ENCODE results near the gene SMARCB1. TPM values are rescaled to one million over a fixed set of nuclear protein-coding genes. Genes with fewer than 3 reads are reported as not detected.

The SMARCB1 gene
- total RNA-seq, 1 experiment from 2014 or later = 136 TPM

DNA sequence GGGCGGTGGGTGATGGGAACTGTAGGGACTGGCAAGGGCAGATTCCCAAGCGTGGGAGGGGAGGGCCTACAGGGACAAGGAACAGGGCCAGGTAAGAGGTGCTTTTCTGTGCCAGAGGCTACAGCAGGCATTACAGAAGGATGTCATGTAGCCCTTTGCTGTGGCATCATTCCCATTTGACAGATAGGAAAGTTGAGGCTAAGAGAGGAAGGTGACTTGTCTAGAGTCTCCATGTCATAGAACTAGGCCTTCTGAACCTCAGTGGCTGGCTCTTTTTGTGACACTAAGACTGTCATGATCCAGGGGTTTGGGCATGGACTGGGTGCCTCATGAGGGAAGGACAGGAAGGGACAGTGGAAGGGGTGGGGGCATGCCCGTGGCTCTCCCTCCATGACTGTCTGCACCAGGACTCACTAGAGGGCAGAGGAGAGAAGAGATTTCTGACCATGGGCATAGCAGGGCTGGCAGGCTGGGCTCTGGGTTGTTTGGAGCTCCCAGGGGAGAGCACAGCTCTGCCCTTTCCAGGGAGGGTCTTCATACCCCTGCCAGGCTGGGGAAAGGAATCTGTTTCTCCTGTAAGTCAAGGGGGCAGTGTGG, 10.9 kb upstream of the SMARCB1 start:
- H3K18ac ChIP-seq (ENCODE audit: insufficient read length, low read depth, low read length) = no peak overlapping the region
- H4K8ac ChIP-seq (replicated peaks; ENCODE audit: insufficient read length, low read depth, low read length) = no peak overlapping the region
- no peak overlapping the region for H2BK20ac ChIP-seq (ENCODE audit: low read depth, low read length, poor library complexity, severe bottlenecking)
- H3K27ac ChIP-seq (ENCODE audit: insufficient read length, low read depth, low read length) = no peak overlapping the region
- no peak overlapping the region for H3K14ac ChIP-seq (ENCODE audit: insufficient read depth, low read length)
- H3K79me2 ChIP-seq (ENCODE audit: insufficient read depth, low read length) = no peaks in the 10 kb centered on the region
- H3K4me1 ChIP-seq (ENCODE audit: insufficient read depth, low read length) = no peaks in the 10 kb centered on the region; the same call in 1 of the 2 replicates
- no peaks in the 10 kb centered on the region for H3K9me3 Mint-ChIP-seq
- H3K4me1 Mint-ChIP-seq = peaks cover 14 to 30% of the 10 kb centered on the region in 2 experiments
- WGBS (ENCODE audit: extremely low coverage, insufficient read length, low lambda C conversion rate) = no CpG with 5 or more reads among the region's 3 CpGs
- no peak for DNase-seq
- H3K27me3 ChIP-seq (ENCODE audit: insufficient read depth, low read length) = peaks cover 9% of the 10 kb centered on the region; the same call in 1 of the 2 replicates
- no peak overlapping the region for H2AFZ ChIP-seq (ENCODE audit: low read length)
- no peak overlapping the region for H3K23ac ChIP-seq (ENCODE audit: insufficient read length, low read depth, low read length)
- H4K91ac ChIP-seq (ENCODE audit: insufficient read length, low read depth, low read length) = no peak overlapping the region
- H3K9ac ChIP-seq (ENCODE audit: extremely low read depth, insufficient read length, low read length) = no peak overlapping the region
- H2BK120ac ChIP-seq (ENCODE audit: low read depth, low read length, poor library complexity, severe bottlenecking) = no peak overlapping the region
- H3K4me2 ChIP-seq (ENCODE audit: insufficient read depth, insufficient read length, low read length) = no peak overlapping the region
- no peak overlapping the region for H3K4ac ChIP-seq (ENCODE audit: low read depth, low read length)
- H3K27ac Mint-ChIP-seq = no peak overlapping the region
- no peak overlapping the region for H2AK5ac ChIP-seq (ENCODE audit: insufficient read length, low read length)
- TF ChIP-seq, protein P1, sequence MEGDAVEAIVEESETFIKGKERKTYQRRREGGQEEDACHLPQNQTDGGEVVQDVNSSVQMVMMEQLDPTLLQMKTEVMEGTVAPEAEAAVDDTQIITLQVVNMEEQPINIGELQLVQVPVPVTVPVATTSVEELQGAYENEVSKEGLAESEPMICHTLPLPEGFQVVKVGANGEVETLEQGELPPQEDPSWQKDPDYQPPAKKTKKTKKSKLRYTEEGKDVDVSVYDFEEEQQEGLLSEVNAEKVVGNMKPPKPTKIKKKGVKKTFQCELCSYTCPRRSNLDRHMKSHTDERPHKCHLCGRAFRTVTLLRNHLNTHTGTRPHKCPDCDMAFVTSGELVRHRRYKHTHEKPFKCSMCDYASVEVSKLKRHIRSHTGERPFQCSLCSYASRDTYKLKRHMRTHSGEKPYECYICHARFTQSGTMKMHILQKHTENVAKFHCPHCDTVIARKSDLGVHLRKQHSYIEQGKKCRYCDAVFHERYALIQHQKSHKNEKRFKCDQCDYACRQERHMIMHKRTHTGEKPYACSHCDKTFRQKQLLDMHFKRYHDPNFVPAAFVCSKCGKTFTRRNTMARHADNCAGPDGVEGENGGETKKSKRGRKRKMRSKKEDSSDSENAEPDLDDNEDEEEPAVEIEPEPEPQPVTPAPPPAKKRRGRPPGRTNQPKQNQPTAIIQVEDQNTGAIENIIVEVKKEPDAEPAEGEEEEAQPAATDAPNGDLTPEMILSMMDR (conservative IDR thresholded peaks at IDR 0.05) = no peak
- H3T11ph ChIP-seq (ENCODE audit: low read length) = no peak overlapping the region
- H3K9me3 ChIP-seq (ENCODE audit: control insufficient read depth, low read depth, low read length) = no peaks in the 10 kb centered on the region
- H4K20me1 ChIP-seq (ENCODE audit: control insufficient read depth, insufficient read depth, insufficient read length) = no peaks in the 10 kb centered on the region
- H3K36me3 Mint-ChIP-seq (ENCODE audit: insufficient read depth in 1 of 3, low read depth in 3 of 3) = no peaks in the 10 kb centered on the region; a peak in 1 of 7 replicates
- no peak overlapping the region for H2BK12ac ChIP-seq (ENCODE audit: insufficient read length, low read depth, low read length)
- H3K56ac ChIP-seq (ENCODE audit: insufficient read length, low read depth, low read length) = no peak overlapping the region
- H2BK15ac ChIP-seq (ENCODE audit: low read depth, low read length) = no peak overlapping the region
- H4K5ac ChIP-seq (ENCODE audit: insufficient read length, low read depth, low read length) = no peak overlapping the region
- H3K27me3 Mint-ChIP-seq (ENCODE audit: low read depth) = peaks cover 44% of the 10 kb centered on the region
- no peaks in the 10 kb centered on the region for H3K79me1 ChIP-seq (ENCODE audit: insufficient read depth, low read depth, low read length, poor library complexity, severe bottlenecking)
- no peak overlapping the region for H3K4me3 Mint-ChIP-seq
- no peak overlapping the region for H2BK5ac ChIP-seq (ENCODE audit: insufficient read length, low read length)
- peaks cover 6% of the 10 kb centered on the region for H3K23me2 ChIP-seq (ENCODE audit: insufficient read length, low read depth, low read length, poor library complexity, severe bottlenecking)
